MM.1S (cell line): ENCODE data around the gene KRTAP6-2.

ENCODE experiments used
- EZH2 ChIP-seq: fragments of 300-600 bp; sonication (generic); optimal IDR thresholded peaks from 2 replicates; pipeline ENCODE3; 2017; ENCODE audit warnings: low read depth, mild to moderate bottlenecking, antibody characterized with exemption, low read length, mixed read lengths
- TF ChIP-seq, protein P1 (sequence below): fragments of 300-600 bp; sonication (generic); IDR thresholded peaks from 2 replicates; pipeline ENCODE4 v1.5.1; 2016; ENCODE audit warnings: antibody characterized with exemption, low read length, mixed read lengths

DNA sequence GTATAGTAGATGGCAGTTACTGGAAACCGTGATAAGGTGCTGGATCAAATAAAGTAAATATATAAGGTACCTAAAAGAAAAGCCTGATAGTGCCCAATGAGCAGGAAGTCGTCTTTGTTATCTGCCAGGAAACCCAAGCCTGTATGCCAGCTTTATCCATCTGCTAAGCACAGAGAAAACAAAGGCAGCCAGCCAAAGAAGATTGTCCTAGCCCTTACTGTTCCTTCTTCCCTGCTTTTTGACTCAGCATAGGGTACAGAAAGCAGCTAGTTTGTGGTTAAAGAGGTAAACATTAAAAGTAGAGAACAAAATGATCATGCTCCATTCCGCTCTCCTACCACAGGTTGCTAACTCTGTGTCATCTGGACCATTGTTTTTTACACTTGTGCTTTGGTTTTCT lies 18.6 kb downstream of the KRTAP6-2 start:
- TF ChIP-seq, protein P1, sequence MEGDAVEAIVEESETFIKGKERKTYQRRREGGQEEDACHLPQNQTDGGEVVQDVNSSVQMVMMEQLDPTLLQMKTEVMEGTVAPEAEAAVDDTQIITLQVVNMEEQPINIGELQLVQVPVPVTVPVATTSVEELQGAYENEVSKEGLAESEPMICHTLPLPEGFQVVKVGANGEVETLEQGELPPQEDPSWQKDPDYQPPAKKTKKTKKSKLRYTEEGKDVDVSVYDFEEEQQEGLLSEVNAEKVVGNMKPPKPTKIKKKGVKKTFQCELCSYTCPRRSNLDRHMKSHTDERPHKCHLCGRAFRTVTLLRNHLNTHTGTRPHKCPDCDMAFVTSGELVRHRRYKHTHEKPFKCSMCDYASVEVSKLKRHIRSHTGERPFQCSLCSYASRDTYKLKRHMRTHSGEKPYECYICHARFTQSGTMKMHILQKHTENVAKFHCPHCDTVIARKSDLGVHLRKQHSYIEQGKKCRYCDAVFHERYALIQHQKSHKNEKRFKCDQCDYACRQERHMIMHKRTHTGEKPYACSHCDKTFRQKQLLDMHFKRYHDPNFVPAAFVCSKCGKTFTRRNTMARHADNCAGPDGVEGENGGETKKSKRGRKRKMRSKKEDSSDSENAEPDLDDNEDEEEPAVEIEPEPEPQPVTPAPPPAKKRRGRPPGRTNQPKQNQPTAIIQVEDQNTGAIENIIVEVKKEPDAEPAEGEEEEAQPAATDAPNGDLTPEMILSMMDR, result no peak
- no peak for TF ChIP-seq EZH2
